H1 (cell line): ENCODE measurements around the gene EFCAB6. TPM values are rescaled to one million over a fixed set of nuclear protein-coding genes. Genes with fewer than 3 reads are reported as not detected.

Experiments used
- CTCF ChIA-PET: fragments of 300-600 bp; sonication (Branson Sonifier 250); formaldehyde crosslinking; loops from one replicate; lab custom pipeline; 2021; ENCODE audit not compliant: partially characterized antibody; lab: Charles Lee
- POLR2A ChIA-PET: fragments of 300-600 bp; sonication (Branson Sonifier 250); formaldehyde crosslinking; loops from one replicate; lab custom pipeline; 2021; ENCODE audit warnings: inconsistent platforms; ENCODE audit not compliant: partially characterized antibody; lab: Charles Lee
- DNase-seq, 2 experiments: peaks; one replicate each; pipeline versions ENCODE4 v3.0.0 to v3.0.0-alpha.2; 2010 to 2022; ENCODE audit warnings: low spot score in 2 of 2, low read depth in 1 of 2, mixed read lengths in 1 of 2
- FAIRE-seq: peaks from 2 replicates; lab custom pipeline; 2011; peaks lifted over from hg19 to GRCh38; lab: Jason Lieb, UNC
- H2AFZ ChIP-seq: 2 replicates; pipeline ENCODE4 v1.8.1; 2012; ENCODE audit warnings: low read length, inconsistent platforms
- H2AK5ac ChIP-seq: 2 replicates; pipeline ENCODE4 v1.6.1; 2013; ENCODE audit warnings: low read depth, low read length
- H2BK120ac ChIP-seq: replicated peaks from 2 replicates; pipeline ENCODE3; 2013; ENCODE audit warnings: low read depth, low read length, inconsistent platforms
- H2BK12ac ChIP-seq: 2 replicates; pipeline ENCODE4 v1.6.1; 2013; ENCODE audit warnings: low read depth, low read length
- H2BK15ac ChIP-seq: 2 replicates; pipeline ENCODE4 v1.6.1; 2013; ENCODE audit warnings: low read length
- H2BK20ac ChIP-seq: 2 replicates; pipeline ENCODE4 v1.6.1; 2013; ENCODE audit warnings: low read length
- H2BK5ac ChIP-seq: 2 replicates; pipeline ENCODE4 v1.6.1; 2013; ENCODE audit warnings: low read depth, low read length
- H3K14ac ChIP-seq: 2 replicates; pipeline ENCODE4 v1.6.1; 2013; ENCODE audit warnings: inconsistent platforms; ENCODE audit not compliant: insufficient read length
- H3K18ac ChIP-seq: 2 replicates; pipeline ENCODE4 v1.6.1; 2013; ENCODE audit warnings: low read length; ENCODE audit errors: extremely low read depth
- H3K23ac ChIP-seq: 2 replicates; pipeline ENCODE4 v1.6.1; 2013; ENCODE audit warnings: inconsistent platforms; ENCODE audit not compliant: insufficient read length
- H3K23me2 ChIP-seq: 2 replicates; pipeline ENCODE4 v1.6.1; 2013; ENCODE audit warnings: low read depth, low read length
- H3K27ac ChIP-seq: 2 replicates; pipeline ENCODE4 v1.6.1; 2011; ENCODE audit warnings: low read depth, low read length, inconsistent platforms
- H3K27me3 ChIP-seq, 4 experiments: replicated peaks in 1 of 4; 1 replicate in 1 of 4; 2 replicates in 3 of 4; pipeline versions ENCODE4 v1.6.1 to v1.8.1; 2011 to 2013; ENCODE audit warnings: low read length in 3 of 4, mild to moderate bottlenecking in 3 of 4, inconsistent platforms in 2 of 4, mixed read lengths in 2 of 4, moderate library complexity in 1 of 4; ENCODE audit not compliant: control insufficient read depth in 3 of 4, insufficient read depth in 3 of 4; ENCODE audit errors: extremely low read depth in 1 of 4
- H3K36me3 ChIP-seq, 4 experiments: 2 replicates each; pipeline versions ENCODE4 v1.6.1 to v1.8.1; 2011 to 2013; ENCODE audit warnings: mild to moderate bottlenecking in 4 of 4, low read length in 3 of 4, moderate library complexity in 2 of 4, control low read depth in 1 of 4, inconsistent platforms in 1 of 4; ENCODE audit not compliant: insufficient read depth in 4 of 4, control insufficient read depth in 2 of 4
- H3K4ac ChIP-seq: replicated peaks from 2 replicates; pipeline ENCODE3; 2013; ENCODE audit warnings: low read length, low read depth, mixed read lengths, inconsistent platforms; ENCODE audit not compliant: insufficient read length
- H3K4me1 ChIP-seq, 4 experiments: replicated peaks in 1 of 4; 1 replicate in 1 of 4; 2 replicates in 3 of 4; pipeline versions ENCODE4 v1.6.1 to v1.8.1; 2011 to 2013; ENCODE audit warnings: low read length in 3 of 4, inconsistent platforms in 2 of 4, mixed read lengths in 1 of 4; ENCODE audit not compliant: insufficient read depth in 4 of 4, control insufficient read depth in 3 of 4
- H3K4me2 ChIP-seq, 2 experiments: 2 replicates each; pipeline versions ENCODE4 v1.6.1 to v1.8.1; 2011 to 2013; ENCODE audit warnings: low read depth in 2 of 2, low read length in 2 of 2, control low read depth in 1 of 2, inconsistent platforms in 1 of 2, mild to moderate bottlenecking in 1 of 2; ENCODE audit not compliant: insufficient read depth in 1 of 2
- H3K4me3 ChIP-seq, 4 experiments: fragments of 200-600, 300-600 bp in 1 of 4; sonication (generic), shearing (Covaris generic), sonication (Bioruptor Twin) in 1 of 4; 2 replicates each; pipeline versions ENCODE4 v1.5.1 to v1.8.1; 2011 to 2016; ENCODE audit warnings: low read length in 4 of 4, low read depth in 3 of 4, control low read depth in 2 of 4, inconsistent platforms in 2 of 4, mild to moderate bottlenecking in 2 of 4, mixed read lengths in 1 of 4, moderate library complexity in 1 of 4; ENCODE audit not compliant: insufficient read depth in 2 of 4; ENCODE audit errors: extremely low read depth in 1 of 4
- H3K56ac ChIP-seq: replicated peaks from 2 replicates; pipeline ENCODE3; 2013; ENCODE audit warnings: low read depth, mild to moderate bottlenecking, mixed read lengths, low read length, inconsistent platforms; ENCODE audit not compliant: insufficient read length
- H3K79me1 ChIP-seq: 2 replicates; pipeline ENCODE4 v1.6.1; 2013; ENCODE audit warnings: low read depth, low read length, control low read depth
- H3K79me2 ChIP-seq, 2 experiments: 2 replicates each; pipeline versions ENCODE4 v1.6.1 to v1.8.1; 2012 to 2013; ENCODE audit warnings: low read length in 2 of 2, mild to moderate bottlenecking in 2 of 2, inconsistent platforms in 1 of 2; ENCODE audit not compliant: insufficient read depth in 2 of 2, control insufficient read depth in 1 of 2
- H3K9ac ChIP-seq, 4 experiments: replicated peaks in 1 of 4; 1 replicate in 1 of 4; 2 replicates in 3 of 4; pipeline versions ENCODE4 v1.6.1 to v1.8.1; 2011 to 2013; ENCODE audit warnings: low read depth in 3 of 4, low read length in 3 of 4, control low read depth in 2 of 4, mild to moderate bottlenecking in 2 of 4, moderate library complexity in 2 of 4, inconsistent platforms in 1 of 4; ENCODE audit errors: extremely low read depth in 1 of 4
- H3K9me3 ChIP-seq, 2 experiments: 2 replicates each; pipeline versions ENCODE4 v1.6.1 to v1.8.1; 2012 to 2013; ENCODE audit warnings: mild to moderate bottlenecking in 2 of 2, moderate library complexity in 2 of 2, control low read depth in 1 of 2, inconsistent platforms in 1 of 2, low read depth in 1 of 2, low read length in 1 of 2, mixed read lengths in 1 of 2; ENCODE audit not compliant: insufficient read depth in 2 of 2
- H4K20me1 ChIP-seq, 2 experiments: replicated peaks in 1 of 2; 2 replicates each; pipeline versions ENCODE3 to v1.8.1; 2011 to 2013; ENCODE audit warnings: inconsistent platforms in 2 of 2, low read length in 2 of 2, mild to moderate bottlenecking in 1 of 2; ENCODE audit not compliant: insufficient read depth in 2 of 2, control insufficient read depth in 1 of 2
- H4K5ac ChIP-seq: 2 replicates; pipeline ENCODE4 v1.6.1; 2013; ENCODE audit warnings: low read length, low read depth, mixed read lengths, inconsistent platforms; ENCODE audit not compliant: insufficient read length
- H4K8ac ChIP-seq: 2 replicates; pipeline ENCODE4 v1.8.0; 2013; ENCODE audit warnings: mild to moderate bottlenecking, moderate library complexity, low read length, inconsistent platforms; ENCODE audit not compliant: insufficient read depth; ENCODE audit errors: extremely low read depth
- H4K91ac ChIP-seq: replicated peaks from 2 replicates; pipeline ENCODE3; 2013; ENCODE audit warnings: low read length, mixed read lengths, inconsistent platforms; ENCODE audit not compliant: insufficient read length
- CTCF ChIP-seq, 3 experiments: IDR thresholded peaks; 1 replicate in 2 of 3; 2 replicates in 1 of 3; pipeline versions ENCODE4 v1.5.1 to v1.6.1; 2011; ENCODE audit warnings: low read length in 3 of 3, mild to moderate bottlenecking in 3 of 3, inconsistent platforms in 2 of 3, low read depth in 1 of 3, moderate library complexity in 1 of 3; ENCODE audit not compliant: insufficient read depth in 1 of 3; ENCODE audit errors: control extremely low read depth in 1 of 3
- MAFK ChIP-seq: IDR thresholded peaks from 2 replicates; pipeline ENCODE4 v1.6.1; 2012; ENCODE audit warnings: low read depth, mild to moderate bottlenecking, improper control_type of control experiment, low read length
- RAD21 ChIP-seq, 2 experiments: IDR thresholded peaks in 1 of 2; conservative IDR thresholded peaks in 1 of 2; 2 replicates each; pipeline ENCODE4 v1.6.1; 2011; ENCODE audit warnings: low read depth in 2 of 2, low read length in 2 of 2, improper control_type of control experiment in 1 of 2, inconsistent platforms in 1 of 2, mild to moderate bottlenecking in 1 of 2, moderate library complexity in 1 of 2
- SP2 ChIP-seq: IDR thresholded peaks from 2 replicates; pipeline ENCODE4 v1.6.1; 2012; ENCODE audit warnings: mild to moderate bottlenecking, low read length, inconsistent platforms
- YY1 ChIP-seq: IDR thresholded peaks from 2 replicates; pipeline ENCODE4 v1.6.1; 2011; ENCODE audit warnings: low read depth, mild to moderate bottlenecking, low read length
- WGBS, 2 experiments: shearing (Covaris generic) in 1 of 2; methylation state at CpG; one replicate each; pipeline versions ENCODE4 v1.1.6 to v1.1.7; 2013 to 2015; ENCODE audit warnings: low lambda C conversion rate in 2 of 2, mixed read lengths in 2 of 2, inconsistent platforms in 1 of 2, low coverage in 1 of 2, missing lambda C conversion rate in 1 of 2; ENCODE audit not compliant: insufficient replicate concordance in 2 of 2, insufficient coverage in 1 of 2, insufficient read length in 1 of 2; ENCODE audit errors: extremely low coverage in 1 of 2, missing lambda C conversion rate in 1 of 2; 5-methylcytosine and 5-hydroxymethylcytosine counted together
- polyA plus RNA-seq, 7 experiments: library from polyadenylated mRNA; depleted of rRNA in 3 of 7; stranded (reverse) in 5 of 7; unstranded in 2 of 7; fragments of >200 nt in 5 of 7; fragments of 200-250 nt in 2 of 7; gene quantifications; 1 replicate in 5 of 7; 2 replicates in 1 of 7; 4 replicates in 1 of 7; pipeline versions ENCODE4 v1.2.1 to v1.2.3, GENCODE V29; 2011 to 2013; ENCODE audit warnings: missing spikeins in 2 of 7, mixed read lengths in 2 of 7
- total RNA-seq: library from RNA; stranded (reverse); fragmentation: NEBNext Ultra II Directional; extraction: Animal tissue kit (Norgen Biotek cat#: 25700); gene quantifications from 2 replicates; pipeline ENCODE4 v1.2.1, GENCODE V29; 2021

Gene EFCAB6
- total and polyA plus RNA-seq, 2 of the 8 experiments (the other 6 are each of a cell fraction or from before 2014, with no cell fraction given): 0.32 to 1.7 TPM

- Histone ChIP-seq H3K23ac (no peak overlapping the region), H2BK5ac (no peak overlapping the region), H3K18ac (no peak overlapping the region), H3K4ac (no peak overlapping the region), H2BK20ac (no peak overlapping the region), H3K36me3 (peaks cover 0 to 7% (median 3%) of the 10 kb centered on the region in 4 experiments; a peak in 3 of 8 replicates), H3K79me2 (no peaks in the 10 kb centered on the region), H3K56ac (no peak overlapping the region), H3K9ac (no peak overlapping the region; a peak in 1 of 7 replicates), H2AK5ac (no peak overlapping the region), H4K91ac (no peak overlapping the region), H3K79me1 (no peaks in the 10 kb centered on the region), H3K9me3 (no peaks in the 10 kb centered on the region), H4K8ac (no peak overlapping the region; the same call in 1 of the 2 replicates), H3K4me3 (no peak overlapping the region), H2BK12ac (no peak overlapping the region), H3K4me2 (no peak overlapping the region), H3K27me3 (no peaks in the 10 kb centered on the region), H3K23me2 (no peaks in the 10 kb centered on the region; the same call in 1 of the 2 replicates), H3K27ac (no peak overlapping the region), H4K5ac (no peak overlapping the region), H2BK15ac (no peak overlapping the region), H2AFZ (no peak overlapping the region), H3K4me1 (peaks cover 2 to 26% (median 15%) of the 10 kb centered on the region in 4 experiments), H2BK120ac (no peak overlapping the region), H3K14ac (no peak overlapping the region), H4K20me1 (peaks cover 4 to 15% of the 10 kb centered on the region in 2 experiments)
- TF ChIP-seq CTCF (IDR thresholded peaks at IDR 0.05; ENCODE audit: control extremely low read depth in 1 of 3, insufficient read depth in 1 of 3, low read depth in 1 of 3, low read length in 3 of 3) (peak in 1 of 3 experiments; percentile 2; a peak in 1 of 4 replicates), MAFK (0 out of 2 replicates have a peak, but pooled peaks have one; percentile 9), SP2 (no peak), RAD21 (IDR thresholded peaks at IDR 0.05 in 1 of 2, conservative IDR thresholded peaks at IDR 0.05 in 1 of 2; ENCODE audit: low read depth in 2 of 2, low read length in 2 of 2) (peak; percentile 14 to 40; a peak in 2 of 4 replicates), YY1 (no peak)
- ChIA-PET POLR2A (interaction anchor here (0.9 to 1.6 kb wide), 3 partner anchors 9 to 64 kb away, joined by 3 to 7 read pairs (median 4); no protein-coding TSS in a partner anchor), CTCF (interaction anchor here (0.7 to 3.4 kb wide), 9 partner anchors 9 to 61 kb away, joined by 3 to 12 read pairs (median 5); no protein-coding TSS in a partner anchor)
- DNase-seq (peak in 1 of 2 experiments; percentile 43), FAIRE-seq (no peak)
- 79% methylated on average over 16 of the region's 16 CpGs; no CpG with 5 or more reads in 1 of the 2 experiments for WGBS, 2 experiments
Measured at GRCh38 chr22:43826142-43827002, 14.3 kb upstream of the EFCAB6 start.
